HepG2 (cell line): Measurements from ENCODE around the gene ATP10A.

Experiments
- DPF2 ChIP-seq: sonication (generic); formaldehyde crosslinking; IDR thresholded peaks from 2 replicates; pipeline ENCODE4 v1.4.0; 2020; ENCODE audit warnings: mild to moderate bottlenecking, low read depth, missing genetic modification reagents, borderline replicate concordance
- FOXM1 ChIP-seq: sonication (generic); formaldehyde crosslinking; IDR thresholded peaks from 2 replicates; pipeline ENCODE4 v1.5.0; 2020; ENCODE audit warnings: missing genetic modification reagents
- TAF1 ChIP-seq: sonication (generic); formaldehyde crosslinking; IDR thresholded peaks from 2 replicates; pipeline ENCODE4 v1.4.0; 2020; ENCODE audit warnings: missing genetic modification reagents
- TBX3 ChIP-seq: fragments of 450-650 bp; IDR thresholded peaks from 2 replicates; pipeline ENCODE4 v1.6.1; 2017; ENCODE audit warnings: antibody characterized with exemption, mild to moderate bottlenecking, inconsistent platforms, borderline replicate concordance
- ZBTB8A ChIP-seq: sonication (generic); formaldehyde crosslinking; IDR thresholded peaks from 2 replicates; pipeline ENCODE4 v1.4.0; 2020; ENCODE audit warnings: mild to moderate bottlenecking, low read depth, missing genetic modification reagents, borderline replicate concordance
- ZNF282 ChIP-seq: fragments of 450-650 bp; IDR thresholded peaks from 2 replicates; pipeline ENCODE4 v1.6.1; 2018; ENCODE audit not compliant: partially characterized antibody
- ZNF407 ChIP-seq: sonication (generic); formaldehyde crosslinking; IDR thresholded peaks from one replicate; pipeline ENCODE4 v1.5.1; 2020; ENCODE audit warnings: mild to moderate bottlenecking, missing genetic modification reagents; ENCODE audit errors: not compliant biosample characterization
- ZNF660 ChIP-seq: sonication (generic); formaldehyde crosslinking; IDR thresholded peaks from 2 replicates; pipeline ENCODE4 v1.5.1; 2020; ENCODE audit warnings: mild to moderate bottlenecking, low read depth, missing genetic modification reagents, borderline replicate concordance
- TF ChIP-seq, protein P1 (sequence below): IDR thresholded peaks from 2 replicates; pipeline ENCODE4 v1.6.1; 2012; ENCODE audit warnings: low read length, improper control_type of control experiment
- TF ChIP-seq, protein P2 (sequence below): sonication (generic); formaldehyde crosslinking; IDR thresholded peaks from 2 replicates; pipeline ENCODE4 v1.8.0; 2022; ENCODE audit warnings: mild to moderate bottlenecking, missing genetic modification reagents; ENCODE audit not compliant: insufficient replicate concordance

DNA sequence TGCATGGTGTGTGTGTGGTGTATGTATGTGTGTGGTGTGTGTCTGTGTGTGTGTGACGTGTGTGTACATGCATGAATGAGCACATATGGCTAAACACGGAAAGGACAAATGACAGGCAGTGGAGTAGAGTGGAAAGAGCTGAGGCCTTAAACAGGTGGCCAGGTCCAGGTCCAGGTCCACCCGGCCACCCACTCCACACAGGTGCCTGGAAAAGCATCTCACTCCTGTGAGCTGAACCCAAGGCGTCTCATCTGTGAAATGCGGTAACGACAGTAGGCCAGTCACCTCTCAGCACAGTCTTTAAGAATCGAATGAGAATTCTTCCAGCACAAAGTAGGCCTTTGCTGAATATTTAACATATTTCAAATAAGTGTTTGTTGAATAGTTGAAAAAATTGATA lies 58.7 kb downstream of the ATP10A start:
- TF ChIP-seq ZBTB8A (CRISPR knock-in tag): no peak
- TF ChIP-seq ZNF660 (CRISPR knock-in tag): no peak
- no peak for TF ChIP-seq ZNF407 (CRISPR knock-in tag)
- TF ChIP-seq, protein P1, sequence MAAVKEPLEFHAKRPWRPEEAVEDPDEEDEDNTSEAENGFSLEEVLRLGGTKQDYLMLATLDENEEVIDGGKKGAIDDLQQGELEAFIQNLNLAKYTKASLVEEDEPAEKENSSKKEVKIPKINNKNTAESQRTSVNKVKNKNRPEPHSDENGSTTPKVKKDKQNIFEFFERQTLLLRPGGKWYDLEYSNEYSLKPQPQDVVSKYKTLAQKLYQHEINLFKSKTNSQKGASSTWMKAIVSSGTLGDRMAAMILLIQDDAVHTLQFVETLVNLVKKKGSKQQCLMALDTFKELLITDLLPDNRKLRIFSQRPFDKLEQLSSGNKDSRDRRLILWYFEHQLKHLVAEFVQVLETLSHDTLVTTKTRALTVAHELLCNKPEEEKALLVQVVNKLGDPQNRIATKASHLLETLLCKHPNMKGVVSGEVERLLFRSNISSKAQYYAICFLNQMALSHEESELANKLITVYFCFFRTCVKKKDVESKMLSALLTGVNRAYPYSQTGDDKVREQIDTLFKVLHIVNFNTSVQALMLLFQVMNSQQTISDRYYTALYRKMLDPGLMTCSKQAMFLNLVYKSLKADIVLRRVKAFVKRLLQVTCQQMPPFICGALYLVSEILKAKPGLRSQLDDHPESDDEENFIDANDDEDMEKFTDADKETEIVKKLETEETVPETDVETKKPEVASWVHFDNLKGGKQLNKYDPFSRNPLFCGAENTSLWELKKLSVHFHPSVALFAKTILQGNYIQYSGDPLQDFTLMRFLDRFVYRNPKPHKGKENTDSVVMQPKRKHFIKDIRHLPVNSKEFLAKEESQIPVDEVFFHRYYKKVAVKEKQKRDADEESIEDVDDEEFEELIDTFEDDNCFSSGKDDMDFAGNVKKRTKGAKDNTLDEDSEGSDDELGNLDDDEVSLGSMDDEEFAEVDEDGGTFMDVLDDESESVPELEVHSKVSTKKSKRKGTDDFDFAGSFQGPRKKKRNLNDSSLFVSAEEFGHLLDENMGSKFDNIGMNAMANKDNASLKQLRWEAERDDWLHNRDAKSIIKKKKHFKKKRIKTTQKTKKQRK: no peak
- no peak for TF ChIP-seq DPF2
- no peak for TF ChIP-seq FOXM1 (CRISPR knock-in tag)
- TF ChIP-seq, protein P2, sequence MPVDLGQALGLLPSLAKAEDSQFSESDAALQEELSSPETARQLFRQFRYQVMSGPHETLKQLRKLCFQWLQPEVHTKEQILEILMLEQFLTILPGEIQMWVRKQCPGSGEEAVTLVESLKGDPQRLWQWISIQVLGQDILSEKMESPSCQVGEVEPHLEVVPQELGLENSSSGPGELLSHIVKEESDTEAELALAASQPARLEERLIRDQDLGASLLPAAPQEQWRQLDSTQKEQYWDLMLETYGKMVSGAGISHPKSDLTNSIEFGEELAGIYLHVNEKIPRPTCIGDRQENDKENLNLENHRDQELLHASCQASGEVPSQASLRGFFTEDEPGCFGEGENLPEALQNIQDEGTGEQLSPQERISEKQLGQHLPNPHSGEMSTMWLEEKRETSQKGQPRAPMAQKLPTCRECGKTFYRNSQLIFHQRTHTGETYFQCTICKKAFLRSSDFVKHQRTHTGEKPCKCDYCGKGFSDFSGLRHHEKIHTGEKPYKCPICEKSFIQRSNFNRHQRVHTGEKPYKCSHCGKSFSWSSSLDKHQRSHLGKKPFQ (CRISPR knock-in tag): no peak
- no peak for TF ChIP-seq TAF1
- TF ChIP-seq ZNF282: no peak
- TF ChIP-seq TBX3: no peak
